HFF-Myc (cell line): Measurements from ENCODE around the gene DLG2.

ENCODE experiments used
- DNase-seq: peaks from one replicate; pipeline ENCODE4 v3.0.0-alpha.2; 2011; ENCODE audit warnings: low read depth; ENCODE audit errors: extremely low read depth
- H3K4me3 ChIP-seq: replicated peaks from 2 replicates; pipeline ENCODE4 v1.5.1; 2011; ENCODE audit warnings: low read depth, mild to moderate bottlenecking, control low read depth, low read length
- TF ChIP-seq, protein P1 (sequence below): IDR thresholded peaks from 2 replicates; pipeline ENCODE4 v1.5.1; 2012; ENCODE audit warnings: mild to moderate bottlenecking, low read depth, low read length, control low read depth; ENCODE audit errors: missing control alignments

DLG2 gene

DNA sequence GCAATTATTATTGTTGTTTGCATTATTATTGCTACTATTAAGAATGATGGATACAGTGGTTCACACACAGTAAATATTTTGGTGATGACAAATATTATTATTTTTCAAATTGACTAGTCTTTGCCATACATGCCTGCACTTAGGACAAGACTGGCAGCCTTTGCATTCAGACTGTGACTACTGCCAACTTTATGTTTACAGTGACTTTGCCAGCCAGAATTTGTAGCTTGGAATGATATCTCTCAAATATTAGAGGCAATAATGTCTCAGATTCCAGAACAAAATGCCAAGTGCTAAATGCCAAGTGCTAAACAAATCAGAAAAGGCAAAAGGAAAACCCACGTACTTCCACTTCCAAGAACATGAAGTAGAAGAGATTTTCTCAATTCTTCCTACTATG, 823.1 kb downstream of the DLG2 start:
- TF ChIP-seq, protein P1, sequence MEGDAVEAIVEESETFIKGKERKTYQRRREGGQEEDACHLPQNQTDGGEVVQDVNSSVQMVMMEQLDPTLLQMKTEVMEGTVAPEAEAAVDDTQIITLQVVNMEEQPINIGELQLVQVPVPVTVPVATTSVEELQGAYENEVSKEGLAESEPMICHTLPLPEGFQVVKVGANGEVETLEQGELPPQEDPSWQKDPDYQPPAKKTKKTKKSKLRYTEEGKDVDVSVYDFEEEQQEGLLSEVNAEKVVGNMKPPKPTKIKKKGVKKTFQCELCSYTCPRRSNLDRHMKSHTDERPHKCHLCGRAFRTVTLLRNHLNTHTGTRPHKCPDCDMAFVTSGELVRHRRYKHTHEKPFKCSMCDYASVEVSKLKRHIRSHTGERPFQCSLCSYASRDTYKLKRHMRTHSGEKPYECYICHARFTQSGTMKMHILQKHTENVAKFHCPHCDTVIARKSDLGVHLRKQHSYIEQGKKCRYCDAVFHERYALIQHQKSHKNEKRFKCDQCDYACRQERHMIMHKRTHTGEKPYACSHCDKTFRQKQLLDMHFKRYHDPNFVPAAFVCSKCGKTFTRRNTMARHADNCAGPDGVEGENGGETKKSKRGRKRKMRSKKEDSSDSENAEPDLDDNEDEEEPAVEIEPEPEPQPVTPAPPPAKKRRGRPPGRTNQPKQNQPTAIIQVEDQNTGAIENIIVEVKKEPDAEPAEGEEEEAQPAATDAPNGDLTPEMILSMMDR: no peak
- no peak overlapping the region for H3K4me3 ChIP-seq
- no peak for DNase-seq

DNA sequence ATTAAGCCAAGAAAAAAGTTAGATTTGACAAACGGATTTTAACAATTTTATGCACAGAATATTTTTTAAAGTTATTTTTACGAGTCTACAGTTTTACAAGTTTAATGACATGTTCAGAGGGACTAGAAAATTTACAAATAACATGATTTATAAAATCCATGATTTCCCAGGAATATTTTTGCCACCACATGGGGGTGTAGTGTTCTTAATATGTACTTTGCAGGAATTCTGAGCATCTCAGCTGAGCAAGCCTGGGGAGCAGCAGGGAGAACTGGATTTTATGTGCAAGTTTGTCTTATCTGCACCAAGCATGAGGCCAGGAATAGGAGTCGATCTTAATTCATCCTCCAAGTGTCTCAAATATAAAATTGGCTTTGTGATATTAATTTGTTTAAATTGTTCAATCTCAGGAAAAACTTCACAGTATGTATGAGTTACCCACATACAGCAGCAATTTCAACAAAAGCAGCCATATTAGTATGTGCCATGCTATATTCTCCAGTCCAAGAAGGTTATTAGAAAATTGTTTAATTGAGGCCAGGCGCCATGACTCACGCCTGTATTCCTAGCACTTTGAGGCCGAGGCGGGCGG, 826.3 kb downstream of the DLG2 start:
- DNase-seq: peak; percentile 10
- no peak overlapping the region for H3K4me3 ChIP-seq
- TF ChIP-seq, protein P1: peak; percentile 12

DNA sequence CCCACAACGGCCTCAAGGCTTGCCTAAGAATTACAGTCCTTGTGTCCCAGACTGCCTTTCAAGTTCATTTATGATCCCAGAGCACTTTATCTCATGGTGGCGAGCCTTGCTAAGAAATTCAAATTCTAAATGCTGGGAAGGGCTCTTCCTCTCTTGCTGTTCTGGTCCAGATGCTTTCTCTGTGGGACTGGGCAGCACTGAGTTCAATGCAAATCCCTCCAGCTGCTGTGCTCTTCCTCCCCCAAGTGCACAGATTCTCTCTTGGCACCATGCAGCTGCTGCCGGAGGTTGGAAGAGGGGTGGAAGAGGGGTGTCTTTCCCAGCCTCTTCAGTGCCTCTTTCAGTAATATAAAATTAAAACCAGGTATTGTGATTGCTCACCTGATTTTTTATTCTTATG, 828.0 kb downstream of the DLG2 start:
- no peak overlapping the region for H3K4me3 ChIP-seq
- TF ChIP-seq, protein P1: no peak
- no peak for DNase-seq

DNA sequence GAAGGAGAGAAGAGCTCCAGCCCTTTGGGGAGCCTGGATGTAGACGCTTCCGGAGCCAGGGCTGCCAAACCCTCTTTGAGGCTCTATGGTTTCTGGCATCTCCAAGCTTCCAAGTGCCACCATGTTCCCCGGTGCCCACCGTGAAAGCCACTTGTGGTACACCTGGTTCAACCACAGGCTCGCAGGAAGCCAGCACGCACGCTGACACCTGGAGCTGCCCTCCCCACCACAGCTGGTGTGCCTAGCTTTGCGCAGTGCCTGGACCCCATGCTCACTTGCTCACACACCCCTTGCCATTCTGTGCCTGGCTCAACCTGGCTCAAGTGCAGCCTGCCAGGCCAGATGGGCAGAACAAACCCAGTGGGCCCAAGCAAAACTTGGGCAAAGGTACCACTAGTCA, 831.4 kb downstream of the DLG2 start:
- TF ChIP-seq, protein P1: no peak
- H3K4me3 ChIP-seq: no peak overlapping the region
- no peak for DNase-seq

DNA sequence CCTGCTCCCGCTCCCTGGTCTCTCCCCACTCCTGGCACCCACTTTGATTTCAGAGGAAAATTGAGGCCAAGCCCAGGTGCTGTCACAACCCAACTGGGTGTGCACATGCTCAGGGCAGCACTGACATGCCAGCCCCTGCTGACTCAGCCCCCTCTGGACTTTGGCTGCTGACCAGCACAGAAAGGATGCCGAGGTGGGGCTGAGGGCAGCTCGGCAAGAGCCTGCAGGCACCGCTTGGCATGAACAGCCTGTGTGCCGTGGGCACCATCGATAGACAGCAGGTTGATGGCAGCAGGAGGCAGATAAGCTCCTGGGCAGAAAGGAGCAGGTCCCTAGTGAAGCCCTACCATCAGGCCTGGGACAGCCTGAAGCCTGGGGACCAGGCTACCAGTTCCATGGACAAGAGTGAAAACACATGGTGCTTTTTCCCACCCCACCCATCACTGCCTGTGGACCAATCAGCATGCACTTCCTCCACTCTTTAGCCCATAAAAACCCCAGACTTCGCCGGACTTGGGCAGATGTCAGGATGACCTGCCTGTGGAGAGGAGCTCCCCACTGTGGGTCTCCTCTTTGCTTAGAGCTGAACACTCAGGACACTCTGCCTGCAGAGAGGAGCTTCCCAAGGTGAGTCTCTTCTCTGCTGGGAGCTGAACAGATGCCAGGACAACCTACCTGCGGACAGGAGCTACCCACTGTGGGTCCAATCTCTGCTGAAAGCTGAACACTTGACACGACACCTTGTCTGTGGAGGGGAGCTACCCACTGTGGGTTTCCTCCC, 832.3 kb downstream of the DLG2 start:
- DNase-seq: no peak
- no peak overlapping the region for H3K4me3 ChIP-seq
- TF ChIP-seq, protein P1: no peak

DNA sequence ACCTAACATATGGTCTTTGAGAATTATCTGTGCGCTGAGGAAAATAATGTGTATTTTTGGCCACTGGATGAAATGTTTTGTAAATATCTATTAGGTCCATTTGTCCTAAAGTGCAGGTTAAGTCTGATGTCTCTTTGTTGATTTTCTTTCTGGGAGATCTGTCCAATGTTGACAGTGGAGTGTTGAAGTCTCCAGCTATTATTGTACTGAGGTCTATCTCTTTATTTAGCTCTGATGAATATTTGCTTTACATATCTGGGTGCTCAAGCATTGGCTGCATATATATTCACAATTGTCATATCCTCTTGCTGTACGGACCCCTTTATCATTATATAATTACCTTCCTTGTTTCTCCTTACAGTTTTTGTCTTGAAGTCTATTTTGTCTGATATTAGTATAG, 833.8 kb downstream of the DLG2 start:
- no peak overlapping the region for H3K4me3 ChIP-seq
- TF ChIP-seq, protein P1: no peak
- DNase-seq: no peak
